Stimulated activated CD4-positive, alpha-beta T cell treated with anti-CD3 and anti-CD28 coated beads, Interleukin-12 subunit alpha, Interleukin-12 subunit beta, amount 100 ng/mL, for 48 hours (primary cell): Measurements from ENCODE around the gene VPS11.
"Not testable (repeated sequence)": the region's sequence is repeated elsewhere in the genome, so short reads cannot be mapped to it uniquely, and the experiment has no call there.

Experiments used
- DNase-seq, 3 donors: peaks; one replicate each; pipeline ENCODE4 v3.0.0-alpha.2; 2020; ENCODE audit warnings: low read depth in 2 of 3, low spot score in 1 of 3

VPS11 gene

DNA sequence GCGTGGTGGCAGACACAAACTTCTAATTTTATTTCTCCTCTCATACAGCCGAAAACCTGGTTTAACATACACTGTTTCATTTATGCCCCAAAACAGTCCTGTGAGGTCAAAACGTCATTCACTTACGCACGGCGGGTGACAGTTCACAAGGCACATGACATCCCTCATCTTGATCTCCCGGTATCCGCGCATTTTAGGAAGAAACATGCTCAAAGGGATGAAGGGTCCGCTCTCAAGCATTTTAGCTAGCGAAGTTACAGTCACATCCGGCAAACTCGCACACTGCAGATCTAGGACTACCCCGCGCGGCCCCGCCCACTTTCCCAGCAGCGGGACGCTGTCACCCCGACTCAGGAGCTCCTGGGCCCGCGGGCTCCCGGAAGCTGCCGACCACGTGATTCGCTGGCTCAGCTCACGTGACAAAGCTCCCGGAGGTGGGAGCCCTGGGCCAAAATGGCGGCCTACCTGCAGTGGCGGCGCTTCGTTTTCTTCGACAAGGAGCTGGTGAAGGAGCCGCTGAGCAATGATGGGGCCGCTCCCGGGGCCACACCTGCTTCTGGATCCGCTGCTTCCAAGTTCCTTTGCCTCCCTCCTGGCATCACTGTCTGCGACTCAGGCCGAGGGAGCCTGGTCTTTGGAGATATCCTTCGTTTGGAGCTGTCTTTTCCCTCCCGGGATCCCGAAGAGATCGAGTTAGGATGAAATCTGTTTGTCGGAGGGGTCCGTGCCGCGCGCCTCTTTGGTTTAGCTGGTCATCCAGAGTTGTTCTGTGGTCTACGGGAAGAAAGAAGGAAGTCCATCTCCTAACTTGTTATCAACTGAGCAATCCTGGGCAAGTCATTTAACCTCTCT lies at the start of gene VPS11:
Gene VPS11 (plus strand): TSS at position 448 of the 852 bp plus-strand sequence. CDS start 6 bp downstream, at position 454.
- peak; percentile 95 to 98 (median 96) for DNase-seq

DNA sequence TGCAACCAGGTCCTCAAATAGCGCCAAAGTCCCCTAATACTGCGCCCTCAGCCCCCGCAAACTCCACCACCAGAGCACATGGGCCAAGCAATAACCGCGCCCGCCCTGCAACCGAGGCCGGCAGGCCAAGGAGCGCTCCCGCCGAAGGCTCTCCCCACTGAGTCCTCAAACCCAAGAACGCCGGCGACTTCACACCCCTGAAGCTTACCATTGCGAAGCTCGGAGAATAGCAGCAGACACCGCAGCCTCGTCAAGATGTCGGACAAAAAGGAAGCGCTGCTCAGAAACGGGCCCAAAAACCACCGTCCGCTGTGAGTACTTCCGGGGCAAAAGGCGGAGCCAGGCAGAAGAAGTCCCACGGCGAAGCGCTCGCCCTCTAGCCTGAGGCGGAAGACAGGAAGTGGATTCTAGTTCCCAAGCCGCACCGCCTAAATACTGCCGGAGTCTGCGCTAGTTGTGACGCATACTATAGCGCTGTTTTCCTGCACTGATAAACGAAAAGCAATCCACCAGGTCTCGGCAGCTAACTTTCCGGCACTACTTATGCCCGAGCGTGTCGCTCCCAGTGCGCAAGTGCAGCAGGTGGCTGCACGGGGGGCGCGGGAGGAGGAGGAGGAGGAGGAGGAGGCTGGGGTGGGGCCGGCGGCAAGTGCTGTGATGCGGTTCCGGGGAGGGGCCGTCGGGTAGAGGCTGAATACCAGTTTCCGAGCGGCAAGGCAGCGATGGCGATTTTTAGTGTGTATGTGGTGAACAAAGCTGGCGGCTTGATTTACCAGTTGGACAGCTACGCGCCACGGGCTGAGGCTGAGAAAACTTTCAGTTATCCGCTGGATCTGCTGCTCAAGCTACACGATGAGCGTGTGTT lies 49.3 kb upstream of the VPS11 start, which contains the start of the genes RPS25 and TRAPPC4:
Gene RPS25 (minus strand): TSS at position 270 of the 865 bp plus-strand sequence. CDS start 59 bp downstream, at position 211.
Gene TRAPPC4 (plus strand): TSS at position 693 of the 865 bp plus-strand sequence. CDS start 30 bp downstream, at position 723.
- peak; percentile 85 to 92 (median 92) for DNase-seq

DNA sequence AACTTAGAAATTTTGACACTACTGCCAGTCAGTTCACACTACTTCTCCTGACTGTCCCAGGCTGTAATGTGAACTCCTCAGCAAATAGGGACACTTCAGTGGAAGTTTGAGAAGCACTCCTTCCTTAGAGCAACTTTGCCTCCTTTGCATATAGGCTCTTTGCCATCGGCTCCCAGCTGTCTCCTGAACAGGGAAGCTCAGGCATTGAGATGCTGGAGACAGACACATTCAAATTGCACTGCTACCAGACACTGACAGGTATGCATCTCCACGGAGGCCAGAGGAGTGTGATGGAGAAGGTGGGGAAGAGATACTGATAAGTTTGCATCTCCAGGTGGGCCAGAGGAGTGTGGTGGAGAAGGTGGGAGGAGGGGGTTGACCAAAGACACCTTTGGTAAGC lies 47.6 kb upstream of the VPS11 start:
- no peak for DNase-seq

DNA sequence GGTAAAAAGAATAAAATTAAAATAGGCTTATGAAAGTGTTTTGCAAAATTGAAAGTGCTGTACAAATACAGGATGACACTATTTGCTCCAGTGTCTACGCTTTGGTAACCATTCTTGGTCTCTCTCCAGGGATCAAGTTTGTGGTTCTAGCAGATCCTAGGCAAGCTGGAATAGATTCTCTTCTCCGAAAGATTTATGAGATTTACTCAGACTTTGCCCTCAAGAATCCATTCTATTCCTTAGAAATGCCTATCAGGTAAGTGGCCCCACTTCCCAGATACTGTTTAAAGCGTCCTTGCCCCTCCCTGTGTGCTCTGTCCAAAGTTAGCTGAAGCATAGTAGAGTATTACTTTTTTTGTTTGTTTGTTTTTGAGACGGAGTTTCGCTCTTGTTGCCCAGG lies 46.0 kb upstream of the VPS11 start:
- no peak for DNase-seq

DNA sequence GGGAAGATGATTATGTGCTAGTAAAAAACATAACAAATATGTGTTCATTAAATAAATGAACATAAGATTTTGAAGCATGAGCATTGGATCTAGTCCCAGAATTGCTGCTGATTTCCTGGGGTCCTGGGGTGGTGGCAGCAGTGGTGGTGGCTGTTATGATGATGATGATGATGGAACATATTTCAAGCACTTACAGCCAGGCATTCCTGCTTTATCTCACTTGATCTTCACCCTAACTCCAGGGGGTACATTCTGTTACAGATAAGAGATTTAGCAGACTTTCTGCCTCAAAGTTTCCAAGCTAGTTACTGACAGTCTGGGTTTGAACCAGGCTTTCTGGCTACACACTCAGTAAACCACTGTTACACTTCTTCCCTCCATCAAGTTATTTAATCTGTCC lies 43.9 kb upstream of the VPS11 start:
- DNase-seq, result no peak

DNA sequence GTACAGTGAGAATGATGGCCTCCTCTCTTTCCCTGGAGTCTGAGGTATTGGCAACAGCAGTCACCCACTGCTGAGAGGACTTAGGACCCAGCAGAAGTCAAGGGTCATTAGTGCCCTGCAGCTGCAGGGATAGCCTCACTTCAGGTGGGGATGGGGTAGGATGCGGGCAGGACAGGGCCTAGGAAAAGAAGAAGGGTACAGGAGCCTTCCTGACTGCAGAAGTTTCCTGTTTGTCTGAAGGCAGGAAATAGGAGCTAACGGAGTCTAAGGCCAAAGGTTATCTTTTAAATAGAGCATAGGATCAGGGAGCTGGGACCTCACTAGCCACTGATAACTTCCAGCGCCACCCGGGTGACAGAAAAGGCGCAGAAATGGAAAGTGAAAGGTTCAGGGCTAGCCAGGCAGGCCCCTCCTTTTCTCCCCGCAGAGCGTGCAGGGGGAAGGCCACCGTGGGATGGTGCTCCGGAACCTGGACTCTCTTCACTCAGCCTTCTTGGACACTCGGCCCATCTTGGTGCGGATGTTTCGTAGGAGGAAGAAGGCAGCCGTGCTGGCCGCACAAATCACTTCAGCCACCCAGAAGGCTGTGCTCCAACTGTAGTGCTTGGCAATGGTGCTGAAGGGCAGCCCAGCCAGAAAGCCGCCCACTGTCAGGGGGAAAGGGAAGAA lies 43.1 kb upstream of the VPS11 start:
- no peak for DNase-seq

DNA sequence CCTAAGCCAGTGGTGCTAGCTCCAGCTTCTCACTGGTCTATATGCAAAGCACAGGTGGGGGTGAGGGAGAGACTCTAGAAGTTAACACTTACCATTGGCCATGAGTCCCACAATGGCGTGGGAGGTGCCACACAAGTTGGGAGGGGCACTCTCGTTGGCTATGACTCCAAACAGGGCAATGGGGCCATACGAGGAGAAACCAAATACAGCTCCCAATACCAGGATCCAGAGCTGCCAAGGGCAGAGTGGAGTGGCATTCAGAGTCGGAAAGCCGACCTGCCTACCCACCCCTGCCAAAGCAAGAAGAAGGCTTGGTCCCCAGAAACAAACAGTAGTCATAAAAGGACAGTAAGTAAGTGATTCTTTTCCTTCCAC lies 42.5 kb upstream of the VPS11 start:
- DNase-seq, result no peak

DNA sequence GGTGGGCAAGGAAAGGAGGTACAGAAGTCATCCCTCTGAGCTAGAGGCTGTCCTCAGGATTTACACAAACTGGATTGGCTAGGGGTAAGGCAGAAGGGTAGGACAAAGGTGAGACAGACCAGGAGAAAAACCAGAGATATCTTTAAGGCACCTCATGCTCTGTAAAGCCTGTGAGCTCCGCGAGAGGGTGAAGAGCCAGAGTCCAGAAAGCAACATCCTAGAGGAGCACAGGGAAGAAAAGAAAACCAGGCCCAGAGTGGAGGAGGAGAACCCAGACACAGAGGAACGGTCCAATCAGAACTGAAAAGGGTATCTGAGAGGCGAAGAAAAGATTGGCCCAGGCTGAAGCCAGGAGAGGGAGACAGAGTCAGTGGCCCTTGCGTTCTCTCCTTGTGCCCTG lies 42.1 kb upstream of the VPS11 start:
- DNase-seq, result no peak

DNA sequence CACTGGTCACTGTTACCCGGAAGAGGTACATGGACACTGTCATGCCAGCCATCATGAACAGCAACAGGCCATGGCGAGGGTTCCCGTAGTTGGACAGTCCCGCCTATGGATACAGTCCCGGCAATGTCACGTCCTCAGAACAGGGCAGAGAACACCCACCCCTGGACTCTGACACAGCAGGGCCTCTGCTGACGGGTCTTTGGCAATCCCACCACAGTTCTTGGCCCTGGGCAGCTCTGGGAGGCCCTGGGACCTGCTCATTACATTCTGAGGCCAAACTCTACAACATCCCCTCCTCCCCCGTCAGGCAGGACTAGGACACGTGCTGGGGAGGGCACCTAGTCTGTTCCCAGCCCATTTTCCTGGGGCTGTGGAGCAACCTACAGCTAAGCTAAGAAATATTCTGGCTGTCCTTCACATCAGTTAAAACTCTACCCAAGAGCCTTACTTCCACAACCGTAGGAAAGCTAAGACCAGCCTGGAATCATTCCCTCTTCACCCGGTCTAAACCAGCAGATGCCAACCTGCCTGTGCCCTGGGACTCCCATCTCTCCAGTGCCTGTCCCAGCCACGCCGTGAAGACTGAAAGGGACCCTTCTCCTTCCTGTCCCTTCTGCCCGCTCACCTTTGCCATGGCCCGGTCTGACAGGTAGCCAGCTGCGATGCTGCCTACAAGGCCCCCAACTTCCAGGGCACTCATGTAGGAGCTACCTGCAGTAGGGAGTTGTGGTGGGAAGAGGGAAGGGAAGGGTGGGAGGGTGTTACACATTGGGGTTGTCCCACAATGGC lies 41.4 kb upstream of the VPS11 start:
- DNase-seq, result no peak

DNA sequence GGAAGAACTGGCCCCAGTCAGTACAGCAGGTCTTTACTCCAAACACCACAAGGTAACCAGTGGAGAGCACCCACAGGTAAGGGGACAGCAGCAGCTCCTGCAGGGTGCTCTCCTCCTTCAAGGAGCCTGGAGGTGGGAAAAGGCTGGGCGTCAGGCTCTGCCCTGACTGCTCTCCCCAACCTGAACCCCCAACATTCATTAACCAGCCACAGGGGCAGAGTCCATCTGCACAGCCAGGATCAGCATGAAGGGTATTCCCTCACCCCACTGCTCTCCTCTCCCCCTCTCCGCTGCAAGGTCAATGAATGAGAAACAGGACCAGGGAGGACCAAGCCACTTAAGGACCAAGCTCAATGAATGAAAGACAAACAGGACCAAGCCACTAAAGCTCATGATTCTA lies 40.6 kb upstream of the VPS11 start:
- DNase-seq, result no peak

DNA sequence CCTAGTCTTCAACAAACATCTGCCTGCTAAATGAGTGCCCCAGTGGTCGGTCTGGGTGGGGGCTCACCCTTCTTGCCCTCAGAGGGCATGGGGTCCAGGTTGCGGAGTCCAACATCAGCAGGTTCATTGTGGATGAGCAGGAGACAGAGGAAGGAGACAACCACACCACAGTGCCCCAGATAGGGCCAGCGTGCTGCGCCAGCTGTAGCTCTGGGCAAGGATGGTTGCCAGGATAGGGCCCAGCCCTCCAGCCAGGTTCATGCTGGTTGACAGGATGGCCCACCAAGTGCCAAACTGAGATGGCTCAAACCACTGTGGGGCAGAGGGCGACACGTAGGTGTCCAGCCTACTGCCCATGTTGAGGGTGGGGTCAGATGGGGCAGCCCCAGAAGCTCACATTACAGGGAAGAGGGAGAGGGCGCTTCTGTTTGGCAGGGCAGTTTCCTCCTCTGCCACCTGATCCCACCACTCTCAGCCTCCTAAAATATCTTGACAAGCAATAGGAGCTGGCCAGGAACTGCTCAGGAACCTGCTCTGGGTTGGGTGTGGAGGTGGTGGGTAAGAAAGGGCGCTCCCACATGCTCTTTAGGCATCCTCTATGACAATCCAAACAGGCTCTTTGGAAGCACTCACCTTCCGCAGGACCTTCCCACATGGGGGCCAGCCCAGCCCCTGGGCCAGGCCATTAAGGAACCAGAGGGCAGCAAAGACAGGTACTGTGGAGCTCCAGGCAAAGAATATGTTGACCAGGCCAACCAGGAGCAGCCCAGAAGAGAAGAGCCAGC lies 39.9 kb upstream of the VPS11 start:
- no peak for DNase-seq

DNA sequence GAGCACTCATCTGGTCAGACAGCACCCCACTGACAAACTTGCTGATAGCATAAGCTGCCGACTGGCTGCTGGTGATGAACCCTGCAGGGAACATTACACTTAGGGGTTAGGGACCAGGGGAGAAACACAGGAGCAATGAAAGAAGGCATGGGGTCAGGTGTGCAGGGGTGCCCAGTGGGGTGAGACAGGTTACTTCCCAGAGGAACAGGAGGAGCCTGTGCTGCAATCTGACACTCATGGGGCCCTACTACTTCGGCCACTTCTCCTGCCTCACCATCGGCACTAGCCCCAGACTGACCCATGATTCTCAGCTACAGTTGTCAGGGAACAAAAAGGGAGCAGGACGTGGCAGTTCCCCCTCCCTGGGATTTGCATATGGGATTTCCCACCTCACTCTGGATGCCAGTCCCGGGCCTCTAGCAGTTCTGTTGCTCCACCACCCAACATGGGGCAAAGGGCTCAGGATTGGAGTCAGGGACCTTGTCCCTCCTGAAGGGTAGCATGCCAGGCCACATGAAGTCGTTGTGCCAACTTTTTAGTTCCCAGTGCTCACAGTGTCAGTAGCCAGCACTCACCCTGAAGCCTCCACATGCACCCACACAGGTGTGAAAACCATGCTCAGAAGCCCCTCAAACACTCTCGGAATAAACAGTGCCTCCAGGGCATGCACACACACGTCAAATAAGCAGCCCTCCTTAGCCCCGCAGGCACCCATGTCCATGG lies 39.1 kb upstream of the VPS11 start:
- no peak for DNase-seq

DNA sequence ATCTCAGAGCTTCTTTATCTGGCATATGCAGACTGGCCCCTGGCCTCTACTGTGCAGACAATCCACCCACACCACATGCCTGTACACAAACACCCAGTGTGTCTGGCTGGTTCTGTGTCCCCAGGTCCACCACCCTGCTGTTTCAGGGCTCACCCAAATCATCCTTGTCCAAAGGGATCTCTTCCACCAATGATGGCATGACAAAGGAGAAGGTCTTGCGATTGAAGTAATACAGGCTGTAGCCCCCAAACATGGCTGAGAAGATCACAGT lies 38.6 kb upstream of the VPS11 start:
- DNase-seq, result no peak

DNA sequence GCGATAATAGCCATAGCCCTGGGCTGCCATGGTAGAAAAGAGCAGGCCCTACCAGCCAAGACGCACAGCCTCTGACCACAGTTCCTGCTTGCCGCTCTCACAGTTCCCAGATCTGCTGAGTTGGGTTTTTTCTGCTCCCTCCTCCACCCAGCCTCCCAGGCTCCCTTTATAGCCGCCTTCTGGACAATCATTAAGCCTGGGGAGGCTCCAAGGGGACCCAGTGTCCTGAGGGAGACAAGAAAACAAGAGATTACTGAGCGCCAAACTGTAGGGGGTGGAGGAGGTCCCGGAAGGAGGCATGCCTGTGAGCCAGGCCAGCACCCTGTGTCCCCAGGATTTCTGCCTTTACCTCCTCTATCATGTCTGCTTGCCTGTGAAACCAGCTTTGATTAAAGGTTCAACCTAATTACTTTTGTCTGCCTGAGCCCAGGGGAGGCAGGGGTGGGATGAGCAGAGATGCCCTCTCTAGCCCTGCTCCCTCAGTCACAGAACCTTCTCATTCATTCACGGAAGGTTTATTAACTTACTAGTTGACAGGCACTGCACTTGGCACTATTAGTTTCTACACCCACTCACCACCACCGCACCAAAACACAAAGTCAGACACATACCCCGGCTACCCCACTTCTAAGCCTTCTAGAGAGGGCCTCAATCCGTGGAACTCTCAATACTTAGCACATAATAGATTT lies 38.1 kb upstream of the VPS11 start:
- peak in 2 of 3 donors; percentile 34 to 46 for DNase-seq

DNA sequence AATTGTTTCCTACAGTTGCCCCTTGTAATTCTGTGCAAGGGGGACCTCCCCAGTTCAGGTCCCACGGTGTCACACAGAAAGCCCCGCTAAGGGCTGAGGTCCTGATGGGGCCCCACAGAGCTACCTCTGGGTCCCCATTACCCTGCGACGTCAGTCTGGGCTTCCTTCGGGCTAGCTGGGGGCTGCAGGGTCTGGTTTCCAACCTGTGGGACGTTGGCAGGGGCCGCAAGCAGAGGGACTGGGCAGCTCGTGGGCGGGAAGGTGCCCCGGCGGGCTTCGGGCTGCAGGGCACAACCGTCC lies 37.6 kb upstream of the VPS11 start:
- no peak for DNase-seq

DNA sequence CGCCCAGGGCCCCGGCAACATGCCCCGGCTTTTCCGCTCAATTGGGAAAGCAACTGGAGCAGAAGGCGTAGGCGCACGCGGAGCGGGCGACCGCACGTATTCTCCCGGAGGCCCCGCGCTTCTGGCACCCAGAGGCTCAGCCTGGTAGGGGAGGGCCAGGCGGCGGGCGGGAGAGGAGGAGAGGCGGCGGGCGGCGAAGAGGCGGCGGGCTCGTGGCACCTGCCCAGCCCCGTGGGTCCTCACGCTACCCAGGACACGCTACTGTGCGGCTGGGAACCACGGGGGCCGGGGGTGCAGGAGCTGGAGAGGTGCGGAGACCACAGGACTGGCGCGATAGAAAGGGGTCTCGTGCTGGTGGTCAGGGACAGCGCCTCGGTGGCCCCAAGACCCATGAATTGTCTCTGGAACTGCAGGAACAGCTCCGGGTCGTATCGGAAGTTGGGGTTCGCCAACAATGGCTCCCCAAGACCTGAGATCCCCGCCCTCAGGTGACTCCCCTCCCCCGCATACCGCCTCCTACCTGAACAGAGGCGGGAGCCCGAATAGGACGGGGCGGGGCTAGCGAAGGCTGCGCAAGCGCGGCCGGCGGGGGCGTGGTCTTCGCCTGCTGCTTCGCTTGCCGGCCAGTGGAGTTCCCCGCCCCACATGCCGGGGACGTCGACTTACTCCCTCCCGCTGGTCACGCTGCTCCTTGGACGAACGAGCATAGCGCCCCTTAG lies 37.1 kb upstream of the VPS11 start, which contains the start of gene SLC37A4:
Gene SLC37A4 (minus strand): TSS at position 549 of the 719 bp plus-strand sequence.
- DNase-seq, result peak; percentile 98 to 99 (median 98)

DNA sequence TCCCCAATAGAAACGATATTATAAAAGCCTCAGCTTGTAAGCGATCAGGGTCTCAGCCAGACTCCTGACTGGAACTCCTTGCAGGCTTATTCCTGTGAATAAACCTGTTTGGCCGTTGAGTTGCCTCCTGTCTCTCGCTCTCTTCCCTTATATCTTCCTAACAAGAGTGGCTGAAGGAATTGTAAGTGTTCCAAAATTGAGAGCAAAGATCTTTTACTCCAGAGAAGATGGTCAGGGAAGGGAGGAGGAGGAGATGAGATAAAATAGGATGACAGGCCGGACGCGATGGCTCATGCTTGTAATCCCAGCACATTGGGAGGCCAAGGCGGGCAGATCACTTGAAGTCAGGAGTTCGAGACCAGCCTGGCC lies 35.7 kb upstream of the VPS11 start:
- no peak for DNase-seq

DNA sequence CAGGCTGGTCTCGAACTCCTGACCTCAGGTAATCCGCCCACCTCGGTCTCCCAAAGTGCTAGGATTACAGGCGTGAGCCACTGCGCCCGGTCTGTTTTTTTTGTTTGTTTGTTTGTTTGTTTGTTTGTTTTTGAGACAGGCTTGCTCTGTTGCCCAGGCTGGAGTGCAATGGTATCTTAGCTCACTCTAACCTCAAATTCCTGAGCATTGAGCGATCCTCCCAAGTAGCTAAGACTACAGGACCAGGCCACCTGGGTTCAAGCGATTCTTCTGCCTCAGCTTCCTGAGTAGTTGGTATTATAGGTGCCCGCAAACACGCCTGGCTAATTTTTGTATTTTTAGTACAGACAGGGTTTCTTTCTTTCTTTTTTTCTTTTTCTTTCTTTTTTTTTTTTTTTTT lies 34.2 kb upstream of the VPS11 start:
- not testable (repeated sequence) for DNase-seq
